ENCODE results near the gene TIPRL. TPM values are rescaled to one million over a fixed set of nuclear protein-coding genes. Genes with fewer than 3 reads are reported as not detected.
A peak's percentile ranks its signal among the peaks of the same experiment; 100 is the strongest.

The TIPRL gene
- total RNA-seq, 1 donor from 2014 or later: 20.4 TPM

- Histone ChIP-seq H3K9me3 (no peaks in the 10 kb centered on the region), H3K27ac (peak overlapping the region; percentile 84), H3K36me3 (no peaks in the 10 kb centered on the region), H3K27me3 (no peaks in the 10 kb centered on the region), H3K4me3 (no peak overlapping the region), H3K4me1 (peaks cover 32% of the 10 kb centered on the region)
- intact Hi-C loops (cut with DNase I): loop anchor here (5.0 to 10.0 kb wide), 2 partner anchors 39 to 53 kb away; partner anchors contain the start of gene TIPRL
- TF ChIP-seq POLR2A (IDR thresholded peaks at IDR 0.05) (no peak), CTCF (IDR thresholded peaks at IDR 0.05) (no peak), POLR2AphosphoS5 (IDR thresholded peaks at IDR 0.05; ENCODE audit: insufficient read depth in 1 of 2, low read depth in 1 of 2) (no peak)
- DNase-seq (ENCODE audit: extremely low spot score in 2 of 2): no peak
Measured at GRCh38 chr1:168138134-168138533, 40.6 kb upstream of the TIPRL start.

GRCh38 chr1:168139070-168139469 is 39.7 kb upstream of the TIPRL start:
- TF ChIP-seq POLR2AphosphoS5 (IDR thresholded peaks at IDR 0.05; ENCODE audit: insufficient read depth in 1 of 2, low read depth in 1 of 2) (no peak), CTCF (IDR thresholded peaks at IDR 0.05) (no peak), POLR2A (IDR thresholded peaks at IDR 0.05) (no peak)
- Histone ChIP-seq H3K36me3 (no peaks in the 10 kb centered on the region), H3K9me3 (no peaks in the 10 kb centered on the region), H3K27ac (no peak overlapping the region), H3K27me3 (no peaks in the 10 kb centered on the region), H3K4me1 (peaks cover 32% of the 10 kb centered on the region), H3K4me3 (no peak overlapping the region)
- intact Hi-C loops (cut with DNase I): loop anchor here (5.0 to 10.0 kb wide), 2 partner anchors 38 to 54 kb away; partner anchors contain the start of gene TIPRL
- DNase-seq (ENCODE audit: extremely low spot score in 2 of 2): no peak

- H3K36me3 ChIP-seq: no peaks in the 10 kb centered on the region
- DNase-seq (ENCODE audit: extremely low spot score in 2 of 2): peak in 1 of 2 donors; percentile 42
- H3K9me3 ChIP-seq: no peaks in the 10 kb centered on the region
- intact Hi-C loops (cut with DNase I): no loop called here
- H3K4me1 ChIP-seq: peaks cover 10% of the 10 kb centered on the region
- TF ChIP-seq POLR2A (IDR thresholded peaks at IDR 0.05) (no peak), CTCF (IDR thresholded peaks at IDR 0.05) (no peak), POLR2AphosphoS5 (IDR thresholded peaks at IDR 0.05; ENCODE audit: insufficient read depth in 1 of 2, low read depth in 1 of 2) (no peak)
- H3K4me3 ChIP-seq: no peak overlapping the region
- no peak overlapping the region for H3K27ac ChIP-seq
- H3K27me3 ChIP-seq: no peaks in the 10 kb centered on the region
Measured at GRCh38 chr1:168141871-168142385, 36.8 kb upstream of the TIPRL start.

- Histone ChIP-seq H3K27ac (no peak overlapping the region), H3K27me3 (no peaks in the 10 kb centered on the region), H3K36me3 (no peaks in the 10 kb centered on the region), H3K9me3 (no peaks in the 10 kb centered on the region), H3K4me1 (no peaks in the 10 kb centered on the region), H3K4me3 (no peak overlapping the region)
- TF ChIP-seq CTCF (IDR thresholded peaks at IDR 0.05): peak; percentile 82 to 94 (median 85)
- TF ChIP-seq POLR2A (IDR thresholded peaks at IDR 0.05): no peak
- peak in 1 of 2 donors; percentile 16 for TF ChIP-seq POLR2AphosphoS5 (IDR thresholded peaks at IDR 0.05; ENCODE audit: insufficient read depth in 1 of 2, low read depth in 1 of 2)
- intact Hi-C loops (cut with DNase I): no loop called here
- peak in 1 of 2 donors; percentile 84 for DNase-seq (ENCODE audit: extremely low spot score in 2 of 2)
Measured at GRCh38 chr1:168145184-168146159, 33.3 kb upstream of the TIPRL start.
